OCI-LY7 (cell line): ENCODE data around the gene NPAS4.
"Not testable (repeated sequence)": the region's sequence is repeated elsewhere in the genome, so short reads cannot be mapped to it uniquely, and the experiment has no call there.

Experiments
- CTCF ChIP-seq: fragments of 200-600 bp; sonication (generic); conservative IDR thresholded peaks from 2 replicates; pipeline ENCODE4 v1.5.1; 2014; ENCODE audit warnings: mild to moderate bottlenecking, antibody characterized with exemption, low read length, moderate library complexity, mixed read lengths
- EZH2phosphoT487 ChIP-seq: fragments of 200-600 bp; sonication (generic); IDR thresholded peaks from 2 replicates; pipeline ENCODE4 v1.6.1; 2018; ENCODE audit warnings: low read depth, borderline replicate concordance, mild to moderate bottlenecking, mixed run types, antibody characterized with exemption, low read length, moderate library complexity, mixed read lengths

DNA sequence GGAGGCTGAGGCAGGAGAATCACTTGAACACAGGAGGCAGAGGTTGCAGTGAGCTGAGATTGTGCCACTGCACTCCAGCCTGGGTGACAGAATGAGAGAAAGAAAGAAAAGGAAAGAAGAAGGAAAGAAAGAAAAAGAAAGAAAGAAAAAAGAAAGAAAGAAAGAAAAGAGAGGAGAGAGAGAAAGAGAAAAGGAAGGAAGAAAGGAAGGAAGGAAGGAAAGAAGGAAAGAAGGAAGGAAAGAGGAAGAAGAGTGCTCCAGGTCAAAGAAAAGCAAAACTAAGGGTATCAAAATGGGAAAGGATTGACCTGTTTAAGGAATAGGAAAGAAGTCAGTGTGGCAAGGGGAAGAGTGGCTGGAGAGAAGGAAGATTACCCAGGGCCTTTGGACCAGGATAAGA, 10.5 kb downstream of the NPAS4 start:
- TF ChIP-seq CTCF, EZH2phosphoT487: not testable (repeated sequence)
